Heart left ventricle (tissue), 16 donors: Measurements from ENCODE around the gene TRAPPC3. TPM values are rescaled to one million over a fixed set of nuclear protein-coding genes. Genes with fewer than 3 reads are reported as not detected.

Experiments used
- ATAC-seq, 4 donors: fragments of 200-7000 bp; cut with Tn5 transposase; one replicate each; pipeline ENCODE4 v1.9.1; 2020 to 2022; ENCODE audit warnings: moderate library complexity in 4 of 4, mild to moderate bottlenecking in 3 of 4, moderate number of reproducible peaks in 1 of 4
- DNase-seq, 5 donors: peaks; one replicate each; pipeline ENCODE4 v3.0.0-alpha.2; 2020
- H3K27ac ChIP-seq, 12 donors: fragments of 200-600 bp; sonication (generic) in 4 of 12; one replicate each; pipeline versions ENCODE4 v1.5.0 to v1.8.0; 2016 to 2022; ENCODE audit warnings: mild to moderate bottlenecking in 2 of 12
- H3K27me3 ChIP-seq, 9 donors: fragments of 200-600 bp; sonication (generic) in 2 of 9; one replicate each; pipeline versions ENCODE4 v1.5.1 to v1.8.0; 2016 to 2022; ENCODE audit warnings: mild to moderate bottlenecking in 3 of 9
- H3K36me3 ChIP-seq, 9 donors: fragments of 200-600 bp; sonication (generic) in 2 of 9; one replicate each; pipeline versions ENCODE4 v1.5.0 to v1.8.0; 2018 to 2022; ENCODE audit warnings: mild to moderate bottlenecking in 2 of 9
- H3K4me1 ChIP-seq, 12 donors: fragments of 200-600 bp; sonication (generic) in 4 of 12; one replicate each; pipeline versions ENCODE4 v1.5.0 to v1.8.0; 2016 to 2022; ENCODE audit warnings: mild to moderate bottlenecking in 3 of 12
- H3K4me3 ChIP-seq, 12 donors: fragments of 200-600 bp; sonication (generic) in 4 of 12; one replicate each; pipeline versions ENCODE4 v1.5.0 to v1.8.0; 2017 to 2022; ENCODE audit warnings: mild to moderate bottlenecking in 9 of 12, moderate library complexity in 4 of 12
- H3K9me3 ChIP-seq, 12 donors: fragments of 200-600 bp; sonication (generic) in 4 of 12; one replicate each; pipeline versions ENCODE4 v1.5.0 to v1.8.0; 2016 to 2022; ENCODE audit warnings: mild to moderate bottlenecking in 1 of 12
- POLR2A ChIP-seq, 2 donors: fragments of 450-650 bp; IDR thresholded peaks; one replicate each; pipeline ENCODE4 v1.6.1; 2017; ENCODE audit warnings: antibody characterized with exemption in 2 of 2, mild to moderate bottlenecking in 2 of 2, moderate library complexity in 2 of 2
- WGBS, 4 donors: extraction: QIAGEN DNeasy Blood & Tissue Kit in 2 of 4; methylation state at CpG; one replicate each; pipeline versions ENCODE4 v1.1.5 to v1.1.7; 2013 to 2018; 5-methylcytosine and 5-hydroxymethylcytosine counted together
- intact Hi-C, 10 donors: fragments of 100-400 bp; cut with DNase I; formaldehyde crosslinking; loops; one replicate each; pipeline versions ENCODE4 v1.11.1 to v1.14.2; 2022
- polyA plus RNA-seq, 2 donors: library from polyadenylated mRNA; stranded (reverse); fragments of 200-250 nt; gene quantifications; one replicate each; pipeline ENCODE4 v1.2.3, GENCODE V29; 2013
- total RNA-seq, 9 donors: library from RNA; depleted of rRNA in 2 of 9; stranded (reverse); fragments of >200 nt in 2 of 9; fragmentation: NEBNext Ultra II Directional in 3 of 9; extraction: Animal tissue kit (Norgen Biotek cat#: 25700) in 3 of 9; gene quantifications; one replicate each; pipeline versions ENCODE4 v1.1.0 to v1.2.4, GENCODE V29; 2016 to 2023
- TF ChIP-seq, protein P1 (sequence below), 12 donors: fragments of 200-600 bp; sonication (generic) in 4 of 12; IDR thresholded peaks; one replicate each; pipeline versions ENCODE4 v1.5.0 to v1.8.0; 2018 to 2022; ENCODE audit warnings: antibody characterized with exemption in 12 of 12, mild to moderate bottlenecking in 5 of 12
- donor health status: ischemic (EF 13 %, LVEDD 7.1; RV severe dilation, severe dysfunction).
- donor health status: healthy with polysubstance abuse.
- donor health status: DM: no; HTN: yes; CAD: no.
- donor health status: DM: no; HTN: no; CAD: no.
- donor health status: ischemic (EF 25% LVEDD 6.9; RV normal size, moderate dysfunction).
- donor health status: ischemic (EF 25% LVEDD 5.7; RV mildly dilated, moderate dysfunction).
- donor health status: healthy.
- donor health status: DM: yes; HTN: yes; CAD: no.
- donor health status: ischemic (EF 35%, LVEDD 5.7; RV mildly dilated, moderate dysfunction).
- donor health status: nonischemic (EF 11% LVEDD 7.7; RV severe dilation, severe dysfunction).
- donor health status: DM: yes; HTN: yes; CAD: no.
- donor health status: PGD.
- donor health status: ischemic (EF 29% LVEDD 5.4; RV normal size, mild dysfunction).
- donor health status: nonischemic (EF 23%, LVEDD 6.1; RV moderate dilation, normal function).

TRAPPC3 gene
- total and polyA plus RNA-seq, 11 donors, result 40.8 to 89.6 (median 52.9) TPM

DNA sequence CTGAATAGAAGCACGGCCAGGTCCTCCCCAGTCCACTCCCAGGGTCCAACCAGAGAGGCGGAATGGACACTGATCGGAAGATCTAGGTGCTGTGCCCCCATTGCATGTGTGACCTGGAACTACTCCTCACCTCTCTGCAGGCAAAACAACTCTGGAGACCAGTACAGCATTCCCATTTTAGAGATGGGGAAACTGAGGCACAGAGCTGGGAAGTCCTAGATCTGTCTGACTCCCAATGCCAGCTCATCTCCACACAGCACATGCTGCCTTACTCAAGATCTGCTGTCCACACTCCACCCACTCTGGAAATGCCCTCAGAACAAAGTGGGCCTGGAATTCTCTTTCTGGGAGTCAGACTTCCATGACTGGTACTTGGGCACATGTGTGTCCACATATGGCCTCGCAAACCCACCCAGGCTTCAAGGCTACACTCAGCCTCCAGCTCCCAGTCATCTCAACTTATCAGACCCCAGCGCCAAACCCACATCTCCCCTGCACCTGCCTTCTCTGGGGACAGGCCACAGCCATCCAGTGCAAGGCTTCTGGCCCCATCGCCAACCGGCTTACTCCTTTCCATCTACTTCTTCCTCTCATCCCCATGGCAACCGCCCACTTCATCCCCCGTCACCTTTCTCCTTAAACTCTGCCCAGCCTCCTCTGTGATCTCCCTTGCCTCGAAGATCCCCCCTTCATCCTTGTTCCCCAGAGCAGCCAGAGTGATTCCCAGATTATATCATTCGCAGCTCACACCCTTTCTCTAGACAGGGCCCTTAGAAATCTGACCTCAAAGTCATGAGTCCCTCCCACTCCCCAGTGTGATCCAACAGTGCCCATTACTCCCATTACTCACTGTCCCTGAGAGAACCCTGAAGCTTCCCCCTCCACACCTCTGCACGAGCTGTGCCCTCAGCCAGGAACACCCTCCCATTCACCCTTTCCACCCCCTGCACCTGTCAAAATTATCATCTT, 26.9 kb downstream of the TRAPPC3 start:
- TF ChIP-seq, protein P1, sequence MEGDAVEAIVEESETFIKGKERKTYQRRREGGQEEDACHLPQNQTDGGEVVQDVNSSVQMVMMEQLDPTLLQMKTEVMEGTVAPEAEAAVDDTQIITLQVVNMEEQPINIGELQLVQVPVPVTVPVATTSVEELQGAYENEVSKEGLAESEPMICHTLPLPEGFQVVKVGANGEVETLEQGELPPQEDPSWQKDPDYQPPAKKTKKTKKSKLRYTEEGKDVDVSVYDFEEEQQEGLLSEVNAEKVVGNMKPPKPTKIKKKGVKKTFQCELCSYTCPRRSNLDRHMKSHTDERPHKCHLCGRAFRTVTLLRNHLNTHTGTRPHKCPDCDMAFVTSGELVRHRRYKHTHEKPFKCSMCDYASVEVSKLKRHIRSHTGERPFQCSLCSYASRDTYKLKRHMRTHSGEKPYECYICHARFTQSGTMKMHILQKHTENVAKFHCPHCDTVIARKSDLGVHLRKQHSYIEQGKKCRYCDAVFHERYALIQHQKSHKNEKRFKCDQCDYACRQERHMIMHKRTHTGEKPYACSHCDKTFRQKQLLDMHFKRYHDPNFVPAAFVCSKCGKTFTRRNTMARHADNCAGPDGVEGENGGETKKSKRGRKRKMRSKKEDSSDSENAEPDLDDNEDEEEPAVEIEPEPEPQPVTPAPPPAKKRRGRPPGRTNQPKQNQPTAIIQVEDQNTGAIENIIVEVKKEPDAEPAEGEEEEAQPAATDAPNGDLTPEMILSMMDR (IDR thresholded peaks at IDR 0.05), result no peak
- TF ChIP-seq POLR2A (IDR thresholded peaks at IDR 0.05), result no peak
- DNase-seq (no peak), ATAC-seq (no peak)
- Histone ChIP-seq H3K9me3 (no peaks in the 10 kb centered on the region), H3K27me3 (peaks cover 0 to 18% (median 0%) of the 10 kb centered on the region in 9 donors), H3K27ac (peak overlapping the region in 1 of 12 donors; percentile 86), H3K4me1 (peaks cover 0 to 40% (median 0%) of the 10 kb centered on the region in 12 donors), H3K4me3 (peak overlapping the region in 1 of 12 donors; percentile 25), H3K36me3 (no peaks in the 10 kb centered on the region)
- WGBS, 4 donors, result 81 to 91% (median 86%) methylated on average over 12 of the region's 12 CpGs
- intact Hi-C loops, result no loop called here

DNA sequence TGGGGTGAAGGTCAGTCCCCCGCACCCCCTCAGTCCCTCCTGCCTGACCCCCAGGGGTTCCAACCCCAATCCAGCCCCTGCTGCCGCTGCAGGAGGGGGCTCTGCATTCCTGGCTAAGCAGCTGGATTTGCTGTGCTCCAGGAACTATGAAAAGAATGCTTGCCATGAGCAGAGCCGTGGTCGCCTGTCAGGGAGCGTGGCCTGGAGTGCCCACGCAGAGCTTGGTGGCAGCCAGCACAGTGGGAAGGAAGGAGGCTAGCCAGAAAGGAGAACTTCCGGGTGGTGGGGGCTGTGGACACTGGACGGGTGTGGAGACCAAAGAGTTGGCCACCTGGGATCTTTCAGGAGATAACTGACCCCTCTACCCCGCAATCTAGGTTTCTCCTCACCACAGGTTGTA, 29.8 kb downstream of the TRAPPC3 start:
- TF ChIP-seq, protein P1 (IDR thresholded peaks at IDR 0.05), result no peak
- no peak for TF ChIP-seq POLR2A (IDR thresholded peaks at IDR 0.05)
- Histone ChIP-seq H3K4me1 (peaks cover 0 to 41% (median 0%) of the 10 kb centered on the region in 12 donors), H3K27ac (no peak overlapping the region), H3K27me3 (peaks cover 0 to 8% (median 0%) of the 10 kb centered on the region in 9 donors), H3K36me3 (no peaks in the 10 kb centered on the region), H3K4me3 (no peak overlapping the region), H3K9me3 (no peaks in the 10 kb centered on the region)
- DNase-seq (no peak), ATAC-seq (no peak)
- 47 to 55% (median 51%) methylated on average over 9 of the region's 9 CpGs for WGBS, 4 donors
- intact Hi-C loops, result no loop called here

DNA sequence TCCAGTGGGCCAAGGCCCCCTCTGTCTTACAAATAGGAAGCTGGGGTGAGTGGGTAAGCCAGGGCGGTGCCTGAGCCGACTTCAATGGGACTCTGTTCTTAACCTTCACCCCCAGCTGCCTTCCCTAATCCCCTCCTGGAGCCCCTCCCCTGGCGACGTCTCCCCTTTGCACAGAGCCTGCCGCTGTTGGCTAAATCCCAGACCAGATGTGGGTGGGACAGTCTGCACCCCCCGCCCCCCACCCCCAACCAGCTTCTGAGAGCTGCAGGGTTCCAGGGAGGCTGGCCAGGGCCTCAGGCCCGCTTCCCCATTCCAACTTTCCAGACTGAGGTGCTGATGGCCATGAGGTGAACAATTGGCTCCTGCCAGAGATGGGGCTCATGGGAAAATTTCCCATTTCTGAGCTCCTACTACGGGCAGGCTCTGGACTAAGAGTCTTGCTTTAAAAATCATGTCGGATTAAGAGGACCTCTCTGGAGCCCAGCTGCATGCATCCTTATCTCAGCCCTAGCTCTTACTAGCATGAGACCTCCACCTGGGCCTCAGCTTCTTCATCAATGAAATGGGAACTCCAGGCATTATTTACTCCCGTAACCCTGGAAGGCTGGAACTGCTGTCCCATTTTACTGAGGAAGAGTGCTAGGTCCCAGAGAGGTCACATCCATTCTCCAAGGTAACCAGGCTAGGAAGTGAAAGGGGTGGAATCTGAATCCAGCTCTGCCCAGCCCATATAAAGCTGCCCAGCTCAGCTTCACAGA, 30.7 kb downstream of the TRAPPC3 start:
- Histone ChIP-seq H3K4me1 (peaks cover 0 to 33% (median 0%) of the 10 kb centered on the region in 12 donors), H3K36me3 (no peaks in the 10 kb centered on the region), H3K27me3 (no peaks in the 10 kb centered on the region), H3K9me3 (no peaks in the 10 kb centered on the region), H3K4me3 (no peak overlapping the region), H3K27ac (no peak overlapping the region)
- DNase-seq (no peak), ATAC-seq (no peak)
- 67 to 78% (median 73%) methylated on average over 7 to 10 of the region's 10 CpGs for WGBS, 4 donors
- TF ChIP-seq POLR2A (IDR thresholded peaks at IDR 0.05), result no peak
- TF ChIP-seq, protein P1 (IDR thresholded peaks at IDR 0.05), result no peak
- intact Hi-C loops, result no loop called here

DNA sequence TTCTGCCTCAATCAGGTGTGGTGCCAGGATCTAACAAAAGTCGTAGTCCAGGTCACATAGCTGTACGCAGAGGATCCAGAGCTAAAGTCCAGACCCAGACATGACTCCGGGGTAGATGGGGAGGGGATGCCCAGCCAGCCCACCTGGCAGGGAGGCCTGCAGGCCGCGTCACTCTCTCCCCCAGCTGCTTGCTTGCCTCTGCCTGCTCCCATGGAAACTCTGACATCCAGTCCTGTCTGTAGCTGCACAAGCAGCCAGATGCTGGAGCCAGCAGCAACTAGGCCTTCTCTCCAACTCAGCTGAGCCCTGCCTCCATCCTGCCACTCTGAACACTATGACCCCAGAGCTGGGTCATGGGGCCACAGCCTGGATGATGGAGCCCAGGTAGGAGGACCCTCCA, 32.4 kb downstream of the TRAPPC3 start:
- Histone ChIP-seq H3K4me3 (no peak overlapping the region), H3K4me1 (peaks cover 0 to 23% (median 0%) of the 10 kb centered on the region in 12 donors), H3K27me3 (no peaks in the 10 kb centered on the region), H3K9me3 (no peaks in the 10 kb centered on the region), H3K27ac (no peak overlapping the region), H3K36me3 (no peaks in the 10 kb centered on the region)
- no peak for ATAC-seq
- TF ChIP-seq, protein P1 (IDR thresholded peaks at IDR 0.05), result no peak
- TF ChIP-seq POLR2A (IDR thresholded peaks at IDR 0.05), result no peak
- DNase-seq, result no peak
- intact Hi-C loops, result no loop called here
- 88 to 92% (median 91%) methylated on average over 5 of the region's 5 CpGs for WGBS, 4 donors
